A549 treated with Hydrocortisone at 1 μM for 4 hours (cell line): ENCODE measurements around the gene PRAC2. TPM values are rescaled to one million over a fixed set of nuclear protein-coding genes. Genes with fewer than 3 reads are reported as not detected.

Experiments used
- total RNA-seq: library from RNA; stranded (reverse); fragments of 200-300 nt; extraction: Qiagen RNA extraction; gene quantifications from 5 replicates; pipeline ENCODE4 v1.2.3, GENCODE V29; 2022

The PRAC2 gene
- total RNA-seq = not detected in 5 replicates

DNA sequence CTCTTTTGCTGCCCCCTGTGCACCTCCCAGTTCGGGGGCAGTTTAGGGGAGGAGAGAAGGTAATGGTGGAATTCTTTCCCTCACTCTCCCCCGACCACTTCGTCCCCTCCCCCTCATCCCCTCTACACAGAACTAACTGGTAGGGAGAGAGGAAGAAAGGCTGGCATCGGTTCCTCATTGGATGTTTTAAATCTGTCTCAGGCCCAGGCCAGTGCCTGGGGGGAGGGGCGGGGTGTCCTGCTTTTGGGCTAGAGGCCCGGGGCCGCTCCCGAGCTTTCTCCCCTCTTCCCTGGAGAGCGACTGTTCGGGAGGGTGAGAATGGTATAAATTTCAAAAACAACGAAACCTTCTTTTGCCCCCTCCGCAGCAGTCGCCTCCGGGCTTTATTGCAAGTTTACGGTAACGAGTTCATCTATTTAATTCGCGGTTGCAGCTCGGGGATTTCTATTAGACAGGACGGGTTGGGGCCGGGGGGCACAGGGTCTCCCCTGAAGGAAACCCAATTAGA lies at the start of gene PRAC2:
Gene PRAC2, plus strand, starts transcription at position 271 of the 508 bp plus-strand sequence. CDS start 1,226 bp downstream, outside the sequence.

DNA sequence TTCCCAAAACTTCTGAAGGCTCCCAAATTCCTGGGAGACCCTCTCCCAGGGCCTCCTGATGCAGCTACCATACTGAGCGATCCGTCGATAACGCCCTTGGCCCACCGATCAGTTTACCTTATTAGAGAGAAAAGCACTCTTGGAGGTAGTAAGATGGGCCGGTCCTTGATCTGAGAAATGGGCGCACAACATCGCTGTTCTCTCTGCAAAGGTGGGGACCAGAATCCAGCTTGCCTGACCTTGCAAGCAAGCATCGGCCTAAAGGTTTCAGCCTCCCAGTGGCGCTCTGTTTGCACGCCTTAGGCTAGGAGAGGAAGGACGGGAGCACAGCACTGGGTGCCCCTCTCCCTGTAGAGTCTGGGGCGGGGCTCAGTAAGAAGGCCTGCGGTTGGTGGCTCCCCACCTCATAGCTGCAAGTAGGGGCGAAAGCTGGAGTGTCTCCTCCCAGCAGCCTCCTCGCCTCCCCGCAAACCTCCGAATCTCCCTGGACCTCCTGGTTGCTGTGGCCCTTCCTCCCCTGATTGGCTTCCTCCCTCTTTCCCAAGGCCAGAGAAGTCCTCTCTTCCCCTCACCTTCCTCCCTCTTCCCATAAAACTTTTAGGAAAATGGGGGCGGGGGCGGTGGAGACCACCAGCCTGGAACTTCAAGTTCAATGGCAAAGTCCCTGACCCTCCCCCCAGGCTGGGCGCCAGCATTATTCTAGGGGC lies 631 bp upstream of the PRAC2 start, which contains the start of gene PRAC1:
Gene PRAC1, minus strand, starts transcription at position 318 of the 707 bp plus-strand sequence. Its CDS starts 126 bp downstream, at position 192.

DNA sequence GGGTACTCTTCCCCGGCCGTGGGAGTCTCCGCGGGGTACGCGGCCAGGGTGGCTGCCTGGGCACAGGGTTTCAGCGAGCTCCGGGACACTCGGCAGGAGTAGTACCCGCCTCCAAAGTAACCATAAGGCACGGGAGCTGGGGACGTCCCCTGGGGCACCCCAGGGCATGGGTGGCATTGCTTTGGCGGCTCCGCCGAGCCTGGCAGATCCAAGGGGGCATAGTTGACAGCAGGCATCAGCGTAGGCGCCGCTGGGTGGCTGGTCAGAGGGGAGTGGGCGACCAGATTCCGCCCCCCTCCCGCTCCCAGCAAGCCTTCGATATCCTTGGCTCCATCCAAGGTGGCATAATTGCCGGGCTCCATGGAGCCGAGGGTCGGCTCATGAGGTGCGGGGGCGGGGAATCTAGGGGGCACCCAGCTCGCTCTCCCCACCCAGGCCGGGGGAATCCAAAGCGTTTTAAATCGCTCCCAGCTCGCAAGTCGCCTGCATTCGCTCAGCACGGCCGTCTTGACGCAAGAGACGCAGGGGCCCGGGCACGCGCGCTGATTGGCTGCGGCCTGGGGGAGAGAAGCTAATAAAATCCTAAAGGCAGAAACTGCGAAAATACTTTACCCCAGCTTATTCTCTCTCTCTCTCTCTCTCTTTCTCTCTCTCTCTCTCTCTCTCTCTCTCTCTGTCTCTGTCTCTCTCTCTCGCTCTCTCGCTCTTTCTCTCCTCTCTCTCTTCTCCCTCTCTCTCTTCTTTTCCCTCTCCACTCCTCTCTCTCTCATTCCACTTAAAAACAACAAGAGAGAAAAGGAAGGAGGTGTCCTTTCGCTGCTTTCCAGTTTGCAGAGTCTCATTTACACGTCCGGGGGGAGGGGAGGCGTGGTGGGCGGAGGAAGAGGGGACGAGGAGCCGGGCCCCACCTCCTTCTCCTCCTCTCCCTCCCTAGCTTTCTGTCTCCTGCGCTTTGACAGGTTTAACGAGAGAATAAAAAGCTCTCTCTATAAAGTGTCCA lies 5.5 kb downstream of the PRAC2 start, which contains the start of gene HOXB13:
Gene HOXB13, minus strand, starts transcription at position 519 of the 1,000 bp plus-strand sequence. Its CDS starts 157 bp downstream, at position 362.

Other genes with a start within 250 kb of the PRAC2 start
- not detected in 5 replicates for gene HOXB1, start 192.2 kb upstream of the PRAC2 start, total RNA-seq
- 0.30 to 0.72 TPM (median 0.61 TPM) in 5 replicates for gene HOXB2, start 178.1 kb upstream of the PRAC2 start, total RNA-seq
- gene HOXB4, start 144.8 kb upstream of the PRAC2 start, total RNA-seq = 0.09 to 0.16 TPM (median 0.13 TPM) in 5 replicates
- 3.1 to 5.3 TPM (median 5.0 TPM) in 5 replicates for gene HOXB3, start 132.9 kb upstream of the PRAC2 start, total RNA-seq
- 1.5 to 2.3 TPM (median 1.9 TPM) in 5 replicates for gene HOXB5, start 129.4 kb upstream of the PRAC2 start, total RNA-seq
- 3.1 to 5.7 TPM (median 4.1 TPM) in 5 replicates for gene HOXB6, start 118.2 kb upstream of the PRAC2 start, total RNA-seq
- 28.6 to 32.1 TPM (median 31.4 TPM) in 5 replicates for gene HOXB7, start 112.2 kb upstream of the PRAC2 start, total RNA-seq
- gene HOXB8, start 107.9 kb upstream of the PRAC2 start, total RNA-seq = 5.8 to 7.1 TPM (median 6.7 TPM) in 5 replicates
- 6.6 to 7.3 TPM (median 6.9 TPM) in 5 replicates for gene HOXB9, start 96.8 kb upstream of the PRAC2 start, total RNA-seq
- gene PRAC1, start 667 bp upstream of the PRAC2 start, total RNA-seq = not detected in 5 replicates
- 1.7 to 2.2 TPM (median 2.1 TPM) in 5 replicates for gene HOXB13, start 5.6 kb downstream of the PRAC2 start, total RNA-seq
- 0.54 to 0.99 TPM (median 0.56 TPM) in 5 replicates for gene TTLL6, start 94.0 kb downstream of the PRAC2 start, total RNA-seq
- 69.9 to 109 TPM (median 81.0 TPM) in 5 replicates for gene CALCOCO2, start 107.8 kb downstream of the PRAC2 start, total RNA-seq
- gene ATP5MC1, start 169.6 kb downstream of the PRAC2 start, total RNA-seq = 509 to 633 TPM (median 555 TPM) in 5 replicates
- 116 to 145 TPM (median 123 TPM) in 5 replicates for gene UBE2Z, start 185.2 kb downstream of the PRAC2 start, total RNA-seq
- gene SNF8, start 221.7 kb downstream of the PRAC2 start, total RNA-seq = 274 to 333 TPM (median 310 TPM) in 5 replicates
- gene GIP, start 245.4 kb downstream of the PRAC2 start, total RNA-seq = 2.5 to 6.1 TPM (median 4.5 TPM) in 5 replicates